LNCaP clone FGC (cell line): Measurements from ENCODE around the gene COL23A1.
A peak's percentile ranks its signal among the peaks of the same experiment; 100 is the strongest.

ENCODE experiments used
- DNase-seq: peaks from one replicate; pipeline ENCODE4 v3.0.0-alpha.2; 2011; ENCODE audit warnings: low read depth
- H3K4me3 ChIP-seq: 2 replicates; pipeline ENCODE4 v1.5.1; 2011; ENCODE audit warnings: mild to moderate bottlenecking, low read depth, low read length, control low read depth
- TF ChIP-seq, protein P1 (sequence below): IDR thresholded peaks from 2 replicates; pipeline ENCODE4 v1.5.1; 2012; ENCODE audit warnings: mild to moderate bottlenecking; ENCODE audit not compliant: control insufficient read depth, insufficient read depth; ENCODE audit errors: extremely low read depth

The COL23A1 gene

DNA sequence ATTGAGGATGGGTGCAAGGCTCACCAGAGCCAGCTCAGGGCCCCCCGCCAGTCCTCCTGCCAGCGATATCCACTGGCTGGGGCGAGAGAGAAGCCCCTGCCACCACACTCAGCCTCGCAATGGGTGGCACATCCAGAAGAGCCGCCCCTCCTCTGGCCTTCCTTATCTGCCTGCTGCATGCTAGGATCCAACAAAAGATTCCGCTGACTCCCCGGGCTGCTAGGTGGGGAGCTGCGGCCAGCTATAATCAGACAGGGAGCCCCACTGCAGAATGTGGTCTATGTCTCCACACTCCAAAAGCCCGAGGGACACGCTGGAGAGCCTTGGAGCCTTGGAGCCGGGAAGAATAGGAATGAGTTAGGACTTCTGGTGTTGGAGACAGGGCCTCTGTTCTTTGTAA, 32.8 kb downstream of the COL23A1 start:
- TF ChIP-seq, protein P1, sequence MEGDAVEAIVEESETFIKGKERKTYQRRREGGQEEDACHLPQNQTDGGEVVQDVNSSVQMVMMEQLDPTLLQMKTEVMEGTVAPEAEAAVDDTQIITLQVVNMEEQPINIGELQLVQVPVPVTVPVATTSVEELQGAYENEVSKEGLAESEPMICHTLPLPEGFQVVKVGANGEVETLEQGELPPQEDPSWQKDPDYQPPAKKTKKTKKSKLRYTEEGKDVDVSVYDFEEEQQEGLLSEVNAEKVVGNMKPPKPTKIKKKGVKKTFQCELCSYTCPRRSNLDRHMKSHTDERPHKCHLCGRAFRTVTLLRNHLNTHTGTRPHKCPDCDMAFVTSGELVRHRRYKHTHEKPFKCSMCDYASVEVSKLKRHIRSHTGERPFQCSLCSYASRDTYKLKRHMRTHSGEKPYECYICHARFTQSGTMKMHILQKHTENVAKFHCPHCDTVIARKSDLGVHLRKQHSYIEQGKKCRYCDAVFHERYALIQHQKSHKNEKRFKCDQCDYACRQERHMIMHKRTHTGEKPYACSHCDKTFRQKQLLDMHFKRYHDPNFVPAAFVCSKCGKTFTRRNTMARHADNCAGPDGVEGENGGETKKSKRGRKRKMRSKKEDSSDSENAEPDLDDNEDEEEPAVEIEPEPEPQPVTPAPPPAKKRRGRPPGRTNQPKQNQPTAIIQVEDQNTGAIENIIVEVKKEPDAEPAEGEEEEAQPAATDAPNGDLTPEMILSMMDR = no peak
- DNase-seq = no peak
- H3K4me3 ChIP-seq = no peak overlapping the region

DNA sequence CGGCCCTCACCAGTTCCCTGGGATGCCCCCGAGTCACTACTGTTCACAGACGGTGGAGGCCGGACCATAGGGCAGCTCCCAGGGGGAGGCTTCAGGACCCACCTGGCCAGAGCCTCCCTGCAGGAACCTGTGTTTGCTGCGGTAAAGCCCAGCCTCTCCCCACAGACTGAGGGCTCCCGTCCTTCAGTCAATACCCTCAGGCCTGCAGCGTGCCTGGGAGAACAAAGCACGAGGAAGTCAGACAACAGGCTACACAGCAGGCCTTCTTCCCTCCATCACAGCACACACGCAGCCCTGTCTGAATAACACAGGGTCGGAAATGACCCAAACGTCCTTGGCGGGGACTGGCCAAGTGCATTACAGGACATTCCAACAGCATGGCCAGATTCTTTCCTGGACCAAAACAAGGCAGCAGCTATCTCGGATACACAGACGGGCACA, 34.4 kb downstream of the COL23A1 start:
- H3K4me3 ChIP-seq = no peak overlapping the region
- no peak for DNase-seq
- TF ChIP-seq, protein P1 = no peak

GRCh38 chr5:178555005-178555404, 35.2 kb downstream of the COL23A1 start:
- TF ChIP-seq, protein P1 = no peak
- DNase-seq = no peak
- no peak overlapping the region for H3K4me3 ChIP-seq

GRCh38 chr5:178554311-178554710, 35.9 kb downstream of the COL23A1 start:
- H3K4me3 ChIP-seq = no peak overlapping the region
- TF ChIP-seq, protein P1 = no peak
- no peak for DNase-seq

DNA sequence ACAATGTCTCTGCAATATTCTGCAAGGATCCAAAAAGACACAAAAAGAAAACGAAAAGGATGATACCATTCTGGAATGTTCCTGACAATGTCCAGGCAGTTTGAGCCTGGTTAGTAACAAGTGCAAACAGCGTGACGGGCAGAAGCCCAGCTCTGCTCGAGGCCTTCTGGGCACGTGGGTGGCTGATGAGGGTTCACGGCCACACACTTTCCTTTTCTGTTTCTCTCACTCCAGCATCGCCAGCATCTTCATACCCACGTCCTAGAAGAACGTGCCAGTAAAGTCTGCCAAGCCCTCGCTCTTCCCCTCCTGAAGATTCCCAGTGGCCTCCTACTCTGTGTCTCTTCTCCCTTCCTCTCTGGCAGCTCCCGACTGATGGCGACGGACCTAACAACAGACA, 36.7 kb downstream of the COL23A1 start:
- TF ChIP-seq, protein P1 = no peak
- no peak overlapping the region for H3K4me3 ChIP-seq
- no peak for DNase-seq

GRCh38 chr5:178551468-178551867, 38.7 kb downstream of the COL23A1 start:
- TF ChIP-seq, protein P1 = no peak
- H3K4me3 ChIP-seq = no peak overlapping the region

GRCh38 chr5:178551059-178551458, 39.1 kb downstream of the COL23A1 start:
- TF ChIP-seq, protein P1 = peak; percentile 51
- no peak overlapping the region for H3K4me3 ChIP-seq
- DNase-seq = peak; percentile 26

More at GRCh38 chr5:178551468-178551867, 38.7 kb downstream of the COL23A1 start:
- DNase-seq = no peak
